Stimulated activated CD4-positive, alpha-beta T cell treated with anti-CD3 and anti-CD28 coated beads, Interleukin-4, amount 100 ng/mL, for 24 hours (primary cell): ENCODE data around the gene NENF.

Experiments
- DNase-seq: peaks from one replicate; pipeline ENCODE4 v3.0.0-alpha.2; 2020

NENF gene

GRCh38 chr1:212432272-212432660 is 454 bp upstream of the NENF start:
- no peak for DNase-seq

- DNase-seq = no peak
Observed at GRCh38 chr1:212433577-212434462, 1.1 kb downstream of the NENF start.

GRCh38 chr1:212434992-212435391 is 2.3 kb downstream of the NENF start:
- DNase-seq = no peak

- DNase-seq = no peak
Observed at GRCh38 chr1:212437179-212437798, 4.6 kb downstream of the NENF start.

- no peak for DNase-seq
Observed at GRCh38 chr1:212438831-212439237, 6.1 kb downstream of the NENF start.

GRCh38 chr1:212440419-212440818 is 7.7 kb downstream of the NENF start:
- DNase-seq = no peak

GRCh38 chr1:212442408-212442807 is 9.7 kb downstream of the NENF start:
- no peak for DNase-seq

- no peak for DNase-seq
Observed at GRCh38 chr1:212446333-212446732, 13.6 kb downstream of the NENF start.

GRCh38 chr1:212447478-212447877 is 14.8 kb downstream of the NENF start:
- DNase-seq = no peak

- no peak for DNase-seq
Observed at GRCh38 chr1:212450331-212450881, 17.7 kb downstream of the NENF start.

GRCh38 chr1:212451416-212452322 is 18.9 kb downstream of the NENF start:
- no peak for DNase-seq

- no peak for DNase-seq
Observed at GRCh38 chr1:212452323-212453155, 19.8 kb downstream of the NENF start.

GRCh38 chr1:212453156-212453857 is 20.6 kb downstream of the NENF start:
- DNase-seq = no peak

GRCh38 chr1:212454741-212455140 is 22.0 kb downstream of the NENF start:
- no peak for DNase-seq

- DNase-seq = no peak
Observed at GRCh38 chr1:212455401-212455800, 22.7 kb downstream of the NENF start.

- peak; percentile 88 for DNase-seq
Observed at GRCh38 chr1:212455803-212456528, 23.2 kb downstream of the NENF start.

GRCh38 chr1:212457740-212458338 is 25.1 kb downstream of the NENF start:
- peak; percentile 73 for DNase-seq

- DNase-seq = no peak
Observed at GRCh38 chr1:212458817-212459216, 26.1 kb downstream of the NENF start.

GRCh38 chr1:212459656-212460055 is 26.9 kb downstream of the NENF start:
- DNase-seq = no peak

GRCh38 chr1:212460376-212460775 is 27.7 kb downstream of the NENF start:
- no peak for DNase-seq
